SK-N-SH (cell line): Measurements from ENCODE around the gene HSPA14.
"Not testable (repeated sequence)": the region's sequence is repeated elsewhere in the genome, so short reads cannot be mapped to it uniquely, and the experiment has no call there.

Experiments
- CHD2 ChIP-seq: fragments of 150-350 bp; IDR thresholded peaks from 2 replicates; pipeline ENCODE4 v1.6.1; 2018; ENCODE audit warnings: low read length; ENCODE audit not compliant: partially characterized antibody
- EP300 ChIP-seq, 2 experiments: IDR thresholded peaks; 2 replicates each; pipeline versions ENCODE4 v1.4.0 to v1.6.1; 2012; ENCODE audit warnings: borderline replicate concordance in 1 of 2, low read depth in 1 of 2, low read length in 1 of 2
- POLR2AphosphoS5 ChIP-seq: IDR thresholded peaks from 2 replicates; pipeline ENCODE4 v1.6.1; 2012; ENCODE audit warnings: low read depth, low read length
- TF ChIP-seq, protein P1 (sequence below): fragments of 200-600 bp; sonication (generic); IDR thresholded peaks from 2 replicates; pipeline ENCODE4 v1.6.1; 2017; ENCODE audit warnings: antibody characterized with exemption, mild to moderate bottlenecking, moderate library complexity
- TF ChIP-seq, protein P2 (sequence below): IDR thresholded peaks from 2 replicates; pipeline ENCODE4 v1.4.0; 2012; ENCODE audit warnings: low read depth, borderline replicate concordance

DNA sequence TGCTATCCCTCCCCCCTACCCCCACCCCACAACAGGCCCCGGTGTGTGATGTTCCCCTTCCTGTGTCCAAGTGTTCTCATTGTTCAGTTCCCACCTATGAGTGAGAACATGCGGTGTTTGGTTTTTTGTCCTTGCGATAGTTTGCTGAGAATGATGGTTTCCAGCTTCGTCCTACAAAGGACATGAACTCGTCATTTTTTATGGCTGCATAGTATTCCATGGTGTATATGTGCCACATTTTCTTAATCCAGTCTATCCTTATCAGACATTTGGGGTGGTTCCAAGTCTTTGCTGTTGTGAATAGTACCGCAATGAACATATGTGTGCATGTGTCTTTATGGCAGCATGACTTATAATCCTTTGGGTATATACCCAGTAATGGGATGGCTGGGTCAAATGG lies 26.4 kb downstream of the HSPA14 start:
- TF ChIP-seq, protein P1, sequence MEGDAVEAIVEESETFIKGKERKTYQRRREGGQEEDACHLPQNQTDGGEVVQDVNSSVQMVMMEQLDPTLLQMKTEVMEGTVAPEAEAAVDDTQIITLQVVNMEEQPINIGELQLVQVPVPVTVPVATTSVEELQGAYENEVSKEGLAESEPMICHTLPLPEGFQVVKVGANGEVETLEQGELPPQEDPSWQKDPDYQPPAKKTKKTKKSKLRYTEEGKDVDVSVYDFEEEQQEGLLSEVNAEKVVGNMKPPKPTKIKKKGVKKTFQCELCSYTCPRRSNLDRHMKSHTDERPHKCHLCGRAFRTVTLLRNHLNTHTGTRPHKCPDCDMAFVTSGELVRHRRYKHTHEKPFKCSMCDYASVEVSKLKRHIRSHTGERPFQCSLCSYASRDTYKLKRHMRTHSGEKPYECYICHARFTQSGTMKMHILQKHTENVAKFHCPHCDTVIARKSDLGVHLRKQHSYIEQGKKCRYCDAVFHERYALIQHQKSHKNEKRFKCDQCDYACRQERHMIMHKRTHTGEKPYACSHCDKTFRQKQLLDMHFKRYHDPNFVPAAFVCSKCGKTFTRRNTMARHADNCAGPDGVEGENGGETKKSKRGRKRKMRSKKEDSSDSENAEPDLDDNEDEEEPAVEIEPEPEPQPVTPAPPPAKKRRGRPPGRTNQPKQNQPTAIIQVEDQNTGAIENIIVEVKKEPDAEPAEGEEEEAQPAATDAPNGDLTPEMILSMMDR: not testable (repeated sequence)
- not testable (repeated sequence) for TF ChIP-seq EP300 (IDR thresholded peaks at IDR 0.05; ENCODE audit: borderline replicate concordance in 1 of 2, low read depth in 1 of 2, low read length in 1 of 2); CHD2; POLR2AphosphoS5
- TF ChIP-seq, protein P2, sequence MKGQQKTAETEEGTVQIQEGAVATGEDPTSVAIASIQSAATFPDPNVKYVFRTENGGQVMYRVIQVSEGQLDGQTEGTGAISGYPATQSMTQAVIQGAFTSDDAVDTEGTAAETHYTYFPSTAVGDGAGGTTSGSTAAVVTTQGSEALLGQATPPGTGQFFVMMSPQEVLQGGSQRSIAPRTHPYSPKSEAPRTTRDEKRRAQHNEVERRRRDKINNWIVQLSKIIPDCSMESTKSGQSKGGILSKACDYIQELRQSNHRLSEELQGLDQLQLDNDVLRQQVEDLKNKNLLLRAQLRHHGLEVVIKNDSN: not testable (repeated sequence)
